HepG2 (cell line): ENCODE data around the gene MRPL36. TPM values are rescaled to one million over a fixed set of nuclear protein-coding genes. Genes with fewer than 3 reads are reported as not detected.

Experiments used
- ARID4A ChIP-seq: sonication (generic); formaldehyde crosslinking; IDR thresholded peaks from 2 replicates; pipeline ENCODE4 v1.5.0; 2020; ENCODE audit warnings: mild to moderate bottlenecking, missing genetic modification reagents, borderline replicate concordance
- DR1 ChIP-seq: sonication (generic); formaldehyde crosslinking; IDR thresholded peaks from 2 replicates; pipeline ENCODE4 v1.8.0; 2021; ENCODE audit warnings: mild to moderate bottlenecking, missing genetic modification reagents, inconsistent platforms
- GTF2F1 ChIP-seq: fragments of 150-350 bp; IDR thresholded peaks from 2 replicates; pipeline ENCODE4 v1.6.1; 2014; ENCODE audit warnings: low read length
- MXD3 ChIP-seq: IDR thresholded peaks from 2 replicates; pipeline ENCODE4 v1.6.1; 2016; ENCODE audit warnings: mild to moderate bottlenecking, missing biosample characterization, missing genetic modification reagents
- NFKBIZ ChIP-seq: IDR thresholded peaks from 2 replicates; pipeline ENCODE4 v1.6.1; 2018; ENCODE audit warnings: missing genetic modification reagents, missing compliant biosample characterization
- PBX3 ChIP-seq: sonication (generic); formaldehyde crosslinking; IDR thresholded peaks from 2 replicates; pipeline ENCODE4 v1.8.1; 2023; ENCODE audit warnings: missing genetic modification reagents, inconsistent platforms, borderline replicate concordance
- PHF5A ChIP-seq: IDR thresholded peaks from one replicate; pipeline ENCODE4 v1.6.1; 2018; ENCODE audit warnings: low read depth, missing genetic modification reagents; ENCODE audit not compliant: unreplicated experiment
- PHF8 ChIP-seq: sonication (generic); formaldehyde crosslinking; IDR thresholded peaks from 2 replicates; pipeline ENCODE4 v1.5.0; 2020; ENCODE audit warnings: missing genetic modification reagents
- PITX1 ChIP-seq: sonication (generic); formaldehyde crosslinking; IDR thresholded peaks from 2 replicates; pipeline ENCODE4 v1.5.1; 2020; ENCODE audit warnings: mild to moderate bottlenecking, missing genetic modification reagents
- RNF2 ChIP-seq: fragments of 450-650 bp; conservative IDR thresholded peaks from 2 replicates; pipeline ENCODE4 v1.6.1; 2016; ENCODE audit warnings: low read depth
- SIX1 ChIP-seq: sonication (generic); formaldehyde crosslinking; IDR thresholded peaks from 2 replicates; pipeline ENCODE4 v1.4.0; 2020; ENCODE audit warnings: missing genetic modification reagents, borderline replicate concordance
- SOX13 ChIP-seq, 3 experiments: fragments of 450-650 bp in 1 of 3; sonication (generic) in 1 of 3; formaldehyde crosslinking in 1 of 3; IDR thresholded peaks in 2 of 3; conservative IDR thresholded peaks in 1 of 3; 2 replicates each; pipeline versions ENCODE4 v1.5.0 to v1.6.1; 2016 to 2020; ENCODE audit warnings: antibody characterized with exemption in 1 of 3, mild to moderate bottlenecking in 1 of 3, missing compliant biosample characterization in 1 of 3, missing genetic modification reagents in 1 of 3, moderate library complexity in 1 of 3
- TAF15 ChIP-seq: fragments of 200-400 bp; formaldehyde crosslinking; IDR thresholded peaks from one replicate; pipeline ENCODE4 v1.6.1; 2018; ENCODE audit warnings: mild to moderate bottlenecking, low read depth, low read length; ENCODE audit not compliant: poor library complexity, severe bottlenecking
- XRCC5 ChIP-seq: fragments of 200-400 bp; formaldehyde crosslinking; optimal IDR thresholded peaks from 2 replicates; pipeline ENCODE3; 2017; ENCODE audit warnings: mild to moderate bottlenecking, low read length
- ZNF652 ChIP-seq: IDR thresholded peaks from 2 replicates; pipeline ENCODE4 v1.6.1; 2016; ENCODE audit warnings: low read depth, borderline replicate concordance
- ZNF75D ChIP-seq: sonication (generic); formaldehyde crosslinking; IDR thresholded peaks from 2 replicates; pipeline ENCODE4 v1.8.1; 2023; ENCODE audit warnings: missing genetic modification reagents, mild to moderate bottlenecking, borderline replicate concordance
- polyA plus RNA-seq, 8 experiments: library from polyadenylated mRNA; depleted of rRNA in 3 of 8; stranded (reverse) in 7 of 8; unstranded in 1 of 8; fragments of >200 nt; fragmentation: Illumina TruSeq in 4 of 8; extraction: Trizol in 4 of 8; gene quantifications; 2 replicates each; pipeline versions ENCODE4 v1.2.1 to v1.2.3, GENCODE V29; 2011 to 2016; ENCODE audit warnings: low read depth in 4 of 8, missing spikeins in 1 of 8, mixed read lengths in 1 of 8; ENCODE audit not compliant: insufficient read depth in 1 of 8
- total RNA-seq, 5 experiments: library from RNA; depleted of rRNA; stranded (reverse); fragments of >200 nt; fragmentation: Illumina TruSeq; extraction: Trizol; gene quantifications; 2 replicates each; pipeline ENCODE4 v1.2.3, GENCODE V29; 2016; ENCODE audit warnings: low read depth in 1 of 5
- TF ChIP-seq, protein P1 (sequence below): fragments of 450-650 bp; IDR thresholded peaks from 2 replicates; pipeline ENCODE4 v1.6.1; 2016
- TF ChIP-seq, protein P2 (sequence below): sonication (generic); formaldehyde crosslinking; IDR thresholded peaks from 2 replicates; pipeline ENCODE4 v1.4.0; 2020; ENCODE audit warnings: missing genetic modification reagents, borderline replicate concordance

MRPL36 gene
- total and polyA plus RNA-seq, 2 of the 13 experiments (the other 11 are each of a cell fraction or from before 2014, with no cell fraction given): 71.3 to 113 TPM

GRCh38 chr5:1801222-1801966 lies 1.8 kb upstream of the MRPL36 start, which contains the start of gene NDUFS6 (continued):
- TF ChIP-seq ZNF652 (CRISPR knock-in tag) (no peak), ZNF75D (CRISPR knock-in tag) (no peak), PHF5A (CRISPR knock-in tag) (no peak), PBX3 (no peak), XRCC5 (peak; percentile 41), PHF8 (peak; percentile 99), DR1 (CRISPR knock-in tag) (peak; percentile 66; the same call in 1 of the 2 replicates), ARID4A (CRISPR knock-in tag) (peak; percentile 91), SOX13 (IDR thresholded peaks at IDR 0.05) (0 out of 2 replicates have a peak, but pooled peaks have one; percentile 13), SOX13 (CRISPR knock-in tag; conservative IDR thresholded peaks at IDR 0.05 in 1 of 2, IDR thresholded peaks at IDR 0.05 in 1 of 2) (no peak), NFKBIZ (CRISPR knock-in tag) (no peak), GTF2F1 (no peak), RNF2 (no peak), MXD3 (peak; percentile 76), PITX1 (peak; percentile 87), SIX1 (CRISPR knock-in tag) (no peak), TAF15 (peak; percentile 55)
- TF ChIP-seq, protein P1, sequence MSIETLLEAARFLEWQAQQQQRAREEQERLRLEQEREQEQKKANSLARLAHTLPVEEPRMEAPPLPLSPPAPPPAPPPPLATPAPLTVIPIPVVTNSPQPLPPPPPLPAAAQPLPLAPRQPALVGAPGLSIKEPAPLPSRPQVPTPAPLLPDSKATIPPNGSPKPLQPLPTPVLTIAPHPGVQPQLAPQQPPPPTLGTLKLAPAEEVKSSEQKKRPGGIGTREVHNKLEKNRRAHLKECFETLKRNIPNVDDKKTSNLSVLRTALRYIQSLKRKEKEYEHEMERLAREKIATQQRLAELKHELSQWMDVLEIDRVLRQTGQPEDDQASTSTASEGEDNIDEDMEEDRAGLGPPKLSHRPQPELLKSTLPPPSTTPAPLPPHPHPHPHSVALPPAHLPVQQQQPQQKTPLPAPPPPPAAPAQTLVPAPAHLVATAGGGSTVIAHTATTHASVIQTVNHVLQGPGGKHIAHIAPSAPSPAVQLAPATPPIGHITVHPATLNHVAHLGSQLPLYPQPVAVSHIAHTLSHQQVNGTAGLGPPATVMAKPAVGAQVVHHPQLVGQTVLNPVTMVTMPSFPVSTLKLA: no peak
- TF ChIP-seq, protein P2, sequence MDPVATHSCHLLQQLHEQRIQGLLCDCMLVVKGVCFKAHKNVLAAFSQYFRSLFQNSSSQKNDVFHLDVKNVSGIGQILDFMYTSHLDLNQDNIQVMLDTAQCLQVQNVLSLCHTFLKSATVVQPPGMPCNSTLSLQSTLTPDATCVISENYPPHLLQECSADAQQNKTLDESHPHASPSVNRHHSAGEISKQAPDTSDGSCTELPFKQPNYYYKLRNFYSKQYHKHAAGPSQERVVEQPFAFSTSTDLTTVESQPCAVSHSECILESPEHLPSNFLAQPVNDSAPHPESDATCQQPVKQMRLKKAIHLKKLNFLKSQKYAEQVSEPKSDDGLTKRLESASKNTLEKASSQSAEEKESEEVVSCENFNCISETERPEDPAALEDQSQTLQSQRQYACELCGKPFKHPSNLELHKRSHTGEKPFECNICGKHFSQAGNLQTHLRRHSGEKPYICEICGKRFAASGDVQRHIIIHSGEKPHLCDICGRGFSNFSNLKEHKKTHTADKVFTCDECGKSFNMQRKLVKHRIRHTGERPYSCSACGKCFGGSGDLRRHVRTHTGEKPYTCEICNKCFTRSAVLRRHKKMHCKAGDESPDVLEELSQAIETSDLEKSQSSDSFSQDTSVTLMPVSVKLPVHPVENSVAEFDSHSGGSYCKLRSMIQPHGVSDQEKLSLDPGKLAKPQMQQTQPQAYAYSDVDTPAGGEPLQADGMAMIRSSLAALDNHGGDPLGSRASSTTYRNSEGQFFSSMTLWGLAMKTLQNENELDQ (CRISPR knock-in tag): no peak
